ENCODE data around the gene ALG12.

- TF ChIP-seq CTCF (IDR thresholded peaks at IDR 0.05) = no peak
- TF ChIP-seq POLR2A (IDR thresholded peaks at IDR 0.05) = no peak
- TF ChIP-seq EP300 (IDR thresholded peaks at IDR 0.05) = no peak
These were observed 11.8 kb upstream of the ALG12 start for GRCh38 chr22:49929994-49930575.

Data from ovary (tissue), 3 donors.